GM10266 (cell line): Measurements from ENCODE around the gene SENP2.

Source experiments
- DNase-seq: peaks from one replicate; pipeline ENCODE4 v3.0.0; 2012; ENCODE audit errors: extremely low spot score
- CTCF ChIP-seq: IDR thresholded peaks from 2 replicates; pipeline ENCODE4 v1.5.1; 2012; ENCODE audit warnings: mild to moderate bottlenecking, low read depth; ENCODE audit not compliant: control insufficient read depth, insufficient read depth; ENCODE audit errors: missing control alignments

Gene SENP2

GRCh38 chr3:185585859-185586685 is at the start of gene SENP2:
Gene SENP2, plus strand, starts transcription at chr3:185586295. Its CDS starts 119 bp downstream, at chr3:185586414.
- DNase-seq: peak; percentile 95
- no peak for TF ChIP-seq CTCF

GRCh38 chr3:185537369-185537970 is 48.6 kb upstream of the SENP2 start:
- no peak for TF ChIP-seq CTCF
- peak; percentile 89 for DNase-seq

GRCh38 chr3:185539934-185540333 is 46.2 kb upstream of the SENP2 start:
- no peak for DNase-seq
- no peak for TF ChIP-seq CTCF

- TF ChIP-seq CTCF: no peak
- DNase-seq: no peak
Observed at GRCh38 chr3:185540695-185541094, 45.4 kb upstream of the SENP2 start.

- no peak for DNase-seq
- TF ChIP-seq CTCF: no peak
Observed at GRCh38 chr3:185549122-185549521, 37.0 kb upstream of the SENP2 start.

GRCh38 chr3:185549651-185550111 is 36.4 kb upstream of the SENP2 start:
- TF ChIP-seq CTCF: no peak
- DNase-seq: no peak

GRCh38 chr3:185552358-185552877 is 33.7 kb upstream of the SENP2 start, which contains the start of gene LIPH:
Gene LIPH, minus strand, starts transcription at chr3:185552588. Its CDS starts 117 bp downstream, at chr3:185552471.
- DNase-seq: peak; percentile 72
- TF ChIP-seq CTCF: no peak
